IPS-NIHi11 (cell line): ENCODE data around the gene DNAH17.

Experiments
- DNase-seq: peaks from one replicate; pipeline ENCODE4 v3.0.0; 2012; ENCODE audit warnings: mixed read lengths, low spot score

The DNAH17 gene

GRCh38 chr17:78449983-78450595 lies 127.1 kb downstream of the DNAH17 start:
- DNase-seq = no peak

GRCh38 chr17:78448356-78448993 lies 128.7 kb downstream of the DNAH17 start:
- DNase-seq = no peak

- no peak for DNase-seq
These were observed 130.4 kb downstream of the DNAH17 start for GRCh38 chr17:78446833-78447232.

GRCh38 chr17:78444392-78444791 lies 132.8 kb downstream of the DNAH17 start:
- no peak for DNase-seq

- no peak for DNase-seq
These were observed 134.5 kb downstream of the DNAH17 start for GRCh38 chr17:78442648-78443218.

- no peak for DNase-seq
These were observed 135.8 kb downstream of the DNAH17 start for GRCh38 chr17:78441271-78441971.

- no peak for DNase-seq
These were observed 138.4 kb downstream of the DNAH17 start for GRCh38 chr17:78438694-78439325.

- no peak for DNase-seq
These were observed 138.9 kb downstream of the DNAH17 start for GRCh38 chr17:78438271-78438691.

GRCh38 chr17:78437508-78438169 lies 139.6 kb downstream of the DNAH17 start:
- DNase-seq = no peak

- no peak for DNase-seq
These were observed 141.7 kb downstream of the DNAH17 start for GRCh38 chr17:78435330-78436005.

GRCh38 chr17:78434455-78435329 lies 142.5 kb downstream of the DNAH17 start:
- no peak for DNase-seq

GRCh38 chr17:78433780-78434335 lies 143.3 kb downstream of the DNAH17 start:
- DNase-seq = no peak

GRCh38 chr17:78433013-78433727 lies 144.0 kb downstream of the DNAH17 start:
- no peak for DNase-seq

- DNase-seq = no peak
These were observed 144.8 kb downstream of the DNAH17 start for GRCh38 chr17:78432226-78433012.

GRCh38 chr17:78431692-78431958 lies 145.6 kb downstream of the DNAH17 start:
- DNase-seq = no peak

- DNase-seq = no peak
These were observed 146.1 kb downstream of the DNAH17 start for GRCh38 chr17:78430892-78431691.

GRCh38 chr17:78429618-78429995 lies 147.6 kb downstream of the DNAH17 start:
- DNase-seq = no peak
